Measurements from ENCODE around the gene ZNF385D. TPM values are rescaled to one million over a fixed set of nuclear protein-coding genes. Genes with fewer than 3 reads are reported as not detected.

Gene ZNF385D, protein sequence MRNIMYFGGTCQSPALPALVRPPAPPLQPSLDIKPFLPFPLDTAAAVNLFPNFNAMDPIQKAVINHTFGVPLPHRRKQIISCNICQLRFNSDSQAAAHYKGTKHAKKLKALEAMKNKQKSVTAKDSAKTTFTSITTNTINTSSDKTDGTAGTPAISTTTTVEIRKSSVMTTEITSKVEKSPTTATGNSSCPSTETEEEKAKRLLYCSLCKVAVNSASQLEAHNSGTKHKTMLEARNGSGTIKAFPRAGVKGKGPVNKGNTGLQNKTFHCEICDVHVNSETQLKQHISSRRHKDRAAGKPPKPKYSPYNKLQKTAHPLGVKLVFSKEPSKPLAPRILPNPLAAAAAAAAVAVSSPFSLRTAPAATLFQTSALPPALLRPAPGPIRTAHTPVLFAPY
- 11.0 TPM for total RNA-seq

DNA sequence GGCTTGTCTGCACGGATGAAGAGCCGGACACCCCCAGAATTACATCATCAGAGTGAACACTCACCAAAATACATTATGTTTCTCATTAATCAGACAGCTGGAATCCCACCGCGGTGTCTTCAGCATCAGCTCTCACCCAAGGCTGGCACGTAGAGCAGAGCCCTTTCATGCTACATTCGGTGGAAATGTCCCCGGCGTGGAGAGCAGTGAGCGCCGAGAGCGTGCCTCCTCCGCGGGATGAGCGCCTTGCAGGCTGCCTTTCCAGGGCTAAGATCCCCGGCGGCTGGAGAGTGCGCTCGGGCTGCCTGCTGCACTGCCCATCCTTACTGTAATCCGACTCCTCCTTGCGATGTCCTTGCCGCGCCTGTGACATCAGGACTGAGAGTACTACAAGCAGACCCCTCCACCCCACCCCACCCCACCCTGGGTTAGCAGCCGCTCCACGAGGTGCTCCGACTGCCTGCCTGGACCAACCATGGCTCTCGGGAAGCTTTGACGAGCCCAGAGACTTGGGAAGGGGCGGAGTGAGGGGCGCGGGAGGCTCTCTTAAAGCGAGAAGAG is at the start of gene ZNF385D:
ZNF385D (minus strand) TSS at position 380 of the 561 bp plus-strand sequence; CDS start at position 86, 294 bp downstream.

Measured in metanephros (tissue), 1 donor.